Neuronal stem cell (in vitro differentiated cells): Measurements from ENCODE around the gene DPYSL5.

Experiments
- DNase-seq: peaks from one replicate; pipeline ENCODE4 v3.0.0-alpha.2; 2013; ENCODE audit warnings: low spot score
- H2AFZ ChIP-seq: one replicate; pipeline ENCODE4 v1.6.1; 2013; ENCODE audit warnings: mild to moderate bottlenecking, low read length, inconsistent platforms
- H2AK5ac ChIP-seq: 2 replicates; pipeline ENCODE4 v1.6.1; 2013; ENCODE audit warnings: low read depth, mild to moderate bottlenecking, inconsistent platforms, low read length, moderate library complexity, mixed read lengths
- H2BK120ac ChIP-seq: 2 replicates; pipeline ENCODE4 v1.6.1; 2013; ENCODE audit warnings: low read depth, mild to moderate bottlenecking, inconsistent platforms, low read length, moderate library complexity, mixed read lengths
- H2BK12ac ChIP-seq: one replicate; pipeline ENCODE4 v1.6.1; 2013; ENCODE audit warnings: low read length, inconsistent platforms
- H2BK15ac ChIP-seq: 2 replicates; pipeline ENCODE4 v1.6.1; 2013; ENCODE audit warnings: mild to moderate bottlenecking, low read length, inconsistent platforms, mixed read lengths
- H2BK5ac ChIP-seq: one replicate; pipeline ENCODE4 v1.6.1; 2013; ENCODE audit warnings: inconsistent platforms, mild to moderate bottlenecking, low read length, moderate library complexity
- H3K14ac ChIP-seq: one replicate; pipeline ENCODE4 v1.6.1; 2013; ENCODE audit warnings: low read length, inconsistent platforms
- H3K18ac ChIP-seq: 2 replicates; pipeline ENCODE4 v1.6.1; 2013; ENCODE audit warnings: low read length, inconsistent platforms
- H3K23ac ChIP-seq: 2 replicates; pipeline ENCODE4 v1.6.1; 2013; ENCODE audit warnings: low read depth, mild to moderate bottlenecking, mixed read lengths, low read length, inconsistent platforms; ENCODE audit not compliant: poor library complexity
- H3K27ac ChIP-seq: replicated peaks from 3 replicates; pipeline ENCODE4 v1.5.1; 2013; ENCODE audit warnings: low read length, inconsistent platforms
- H3K27me3 ChIP-seq, 3 experiments: 2 replicates each; pipeline ENCODE4 v1.6.1; 2013; ENCODE audit warnings: low read length in 3 of 3, mild to moderate bottlenecking in 2 of 3, inconsistent platforms in 1 of 3, low read depth in 1 of 3, mixed read lengths in 1 of 3, moderate library complexity in 1 of 3; ENCODE audit not compliant: control insufficient read depth in 3 of 3, insufficient read depth in 3 of 3
- H3K36me3 ChIP-seq, 2 donors: replicated peaks in 1 of 2; 2 replicates each; pipeline ENCODE4 v1.6.1; 2013; ENCODE audit warnings: low read length in 2 of 2; ENCODE audit not compliant: control insufficient read depth in 2 of 2, insufficient read depth in 2 of 2
- H3K4ac ChIP-seq: 2 replicates; pipeline ENCODE4 v1.6.1; 2013; ENCODE audit warnings: inconsistent platforms, mild to moderate bottlenecking, low read length, moderate library complexity
- H3K4me1 ChIP-seq, 2 donors: 1 replicate in 1 of 2; 2 replicates in 1 of 2; pipeline ENCODE4 v1.6.1; 2013; ENCODE audit warnings: low read length in 2 of 2, low read depth in 1 of 2; ENCODE audit not compliant: control insufficient read depth in 2 of 2, insufficient read depth in 1 of 2
- H3K4me2 ChIP-seq: one replicate; pipeline ENCODE4 v1.6.1; 2013; ENCODE audit warnings: mild to moderate bottlenecking, low read length, inconsistent platforms; ENCODE audit not compliant: insufficient read depth, poor library complexity, severe bottlenecking
- H3K4me3 ChIP-seq, 2 donors: 2 replicates each; pipeline ENCODE4 v1.5.1; 2013; ENCODE audit warnings: low read length in 2 of 2, mild to moderate bottlenecking in 2 of 2, inconsistent platforms in 1 of 2, moderate library complexity in 1 of 2
- H3K79me1 ChIP-seq: one replicate; pipeline ENCODE4 v1.6.1; 2013; ENCODE audit warnings: low read depth, mild to moderate bottlenecking, inconsistent platforms, low read length, moderate library complexity
- H3K9ac ChIP-seq: one replicate; pipeline ENCODE4 v1.6.1; 2013; ENCODE audit warnings: mild to moderate bottlenecking, low read depth, low read length, inconsistent platforms; ENCODE audit not compliant: poor library complexity
- H3K9me3 ChIP-seq, 2 donors: replicated peaks in 1 of 2; 2 replicates each; pipeline versions ENCODE3 to v1.6.1; 2013; ENCODE audit warnings: low read length in 2 of 2, mild to moderate bottlenecking in 2 of 2, inconsistent platforms in 1 of 2, low read depth in 1 of 2, mixed read lengths in 1 of 2, moderate library complexity in 1 of 2; ENCODE audit not compliant: control insufficient read depth in 2 of 2, insufficient read depth in 1 of 2
- H4K8ac ChIP-seq: one replicate; pipeline ENCODE4 v1.6.1; 2013; ENCODE audit warnings: low read depth, mild to moderate bottlenecking, inconsistent platforms, low read length, moderate library complexity
- H4K91ac ChIP-seq: one replicate; pipeline ENCODE4 v1.6.1; 2013; ENCODE audit warnings: low read length, low read depth, mild to moderate bottlenecking, inconsistent platforms; ENCODE audit not compliant: poor library complexity
- WGBS, 2 donors: extraction: QIAGEN DNeasy Blood & Tissue Kit; methylation state at CpG; one replicate each; pipeline ENCODE4 v1.1.7; 2013; ENCODE audit warnings: missing lambda C conversion rate in 2 of 2, mixed read lengths in 1 of 2; ENCODE audit not compliant: insufficient read length in 2 of 2, insufficient replicate concordance in 1 of 2; ENCODE audit errors: extremely low coverage in 2 of 2; 5-methylcytosine and 5-hydroxymethylcytosine counted together

Gene DPYSL5

DNA sequence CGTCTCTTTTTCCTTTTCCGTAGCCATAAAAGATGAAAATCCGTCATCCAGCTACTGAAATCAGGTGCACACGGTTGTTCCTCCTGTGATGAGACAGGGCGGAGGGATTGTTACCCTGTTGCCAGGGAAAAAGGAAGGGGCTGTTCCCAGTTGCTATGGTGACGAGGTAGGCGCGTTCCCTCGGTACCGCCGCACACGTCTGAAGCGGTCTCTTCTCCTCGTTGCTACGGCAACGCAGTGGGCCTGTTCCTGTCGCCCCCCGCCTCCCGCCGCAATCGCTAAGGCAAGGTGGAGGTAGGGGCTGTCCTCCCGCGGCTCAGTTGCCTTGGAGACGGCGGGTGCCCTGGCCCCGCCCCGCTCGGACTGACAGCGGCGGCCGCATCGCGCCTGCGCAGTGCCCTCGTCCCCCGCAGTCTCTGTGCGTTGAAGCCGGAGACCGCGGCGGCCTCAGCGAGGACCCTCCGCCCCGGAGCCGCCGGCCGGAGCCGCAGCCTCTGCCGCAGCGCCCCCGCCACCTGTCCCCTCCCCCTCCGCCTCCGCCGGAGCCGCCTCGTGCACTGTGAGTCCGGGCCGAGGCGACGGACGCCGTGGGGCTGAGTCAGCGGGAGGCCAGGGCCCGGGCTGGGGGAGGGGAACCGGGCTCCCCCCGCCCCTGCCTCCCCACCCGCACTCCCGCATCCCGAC lies 122.5 kb downstream of the DPYSL5 start, which contains the start of gene MAPRE3:
Gene MAPRE3 (plus strand): TSS at position 394 of the 684 bp plus-strand sequence. CDS start 51,582 bp downstream, outside the sequence.
- H2BK5ac ChIP-seq = no peak within 1 kb of the TSS
- no peak within 1 kb of the TSS for H3K14ac ChIP-seq
- no peak within 1 kb of the TSS for H4K91ac ChIP-seq
- H2BK15ac ChIP-seq = no peak within 1 kb of the TSS
- H3K4me1 ChIP-seq = peaks cover 0 to 7% of the 10 kb centered on the region in 2 donors
- H3K4me3 ChIP-seq = peak within 1 kb of the TSS; percentile 70 to 84
- H3K4me2 ChIP-seq = peak within 1 kb of the TSS; percentile 68
- no peak within 1 kb of the TSS for H3K4ac ChIP-seq
- peak within 1 kb of the TSS; percentile 82 for H3K18ac ChIP-seq
- no peak within 1 kb of the TSS for H2AK5ac ChIP-seq
- peak within 1 kb of the TSS; percentile 40 for H3K23ac ChIP-seq
- peaks cover 0 to 12% (median 0%) of the 10 kb centered on the region in 3 experiments for H3K27me3 ChIP-seq
- H3K36me3 ChIP-seq = no peaks in the 10 kb centered on the region
- no peaks in the 10 kb centered on the region for H3K9me3 ChIP-seq
- no CpG with 5 or more reads among the region's 69 CpGs for WGBS, 2 donors
- H3K79me1 ChIP-seq = no peaks in the 10 kb centered on the region
- H3K9ac ChIP-seq = no peak within 1 kb of the TSS
- DNase-seq = peak; percentile 97
- H3K27ac ChIP-seq = no peak within 1 kb of the TSS
- H2AFZ ChIP-seq = peak within 1 kb of the TSS; percentile 92
- H4K8ac ChIP-seq = no peak within 1 kb of the TSS
- H2BK120ac ChIP-seq = no peak within 1 kb of the TSS
- H2BK12ac ChIP-seq = no peak within 1 kb of the TSS

- peak overlapping the region; percentile 40 for H3K23ac ChIP-seq
- no peaks in the 10 kb centered on the region for H3K9me3 ChIP-seq
- no peak overlapping the region for H2BK5ac ChIP-seq
- H2AK5ac ChIP-seq = no peak overlapping the region
- peaks cover 0 to 12% (median 0%) of the 10 kb centered on the region in 3 experiments for H3K27me3 ChIP-seq
- H4K8ac ChIP-seq = no peak overlapping the region
- no peak overlapping the region for H2BK12ac ChIP-seq
- peak overlapping the region; percentile 68 for H3K4me2 ChIP-seq
- H3K79me1 ChIP-seq = no peaks in the 10 kb centered on the region
- H2BK120ac ChIP-seq = no peak overlapping the region
- H3K9ac ChIP-seq = no peak overlapping the region
- H3K27ac ChIP-seq = no peak overlapping the region
- H3K18ac ChIP-seq = peak overlapping the region; percentile 82
- no peak overlapping the region for H3K4ac ChIP-seq
- no peaks in the 10 kb centered on the region for H3K36me3 ChIP-seq
- H3K4me1 ChIP-seq = peaks cover 0 to 7% of the 10 kb centered on the region in 2 donors
- H3K14ac ChIP-seq = no peak overlapping the region
- H3K4me3 ChIP-seq = peak overlapping the region; percentile 70 to 84
- peak overlapping the region; percentile 92 for H2AFZ ChIP-seq
- WGBS, 2 donors = no CpG with 5 or more reads among the region's 34 CpGs
- no peak overlapping the region for H4K91ac ChIP-seq
- no peak overlapping the region for H2BK15ac ChIP-seq
- DNase-seq = peak; percentile 39
Measured at GRCh38 chr2:26970928-26971627, 123.1 kb downstream of the DPYSL5 start.

- Histone ChIP-seq H3K9me3 (no peaks in the 10 kb centered on the region), H4K8ac (no peak overlapping the region), H3K14ac (no peak overlapping the region), H3K4me3 (peak overlapping the region in 1 of 2 donors; percentile 70), H2BK5ac (no peak overlapping the region), H3K4me2 (no peak overlapping the region), H4K91ac (no peak overlapping the region), H3K18ac (no peak overlapping the region), H3K79me1 (no peaks in the 10 kb centered on the region), H2AK5ac (no peak overlapping the region), H2AFZ (peak overlapping the region; percentile 92), H2BK120ac (no peak overlapping the region), H3K4ac (no peak overlapping the region), H2BK12ac (no peak overlapping the region), H3K36me3 (no peaks in the 10 kb centered on the region), H3K27ac (no peak overlapping the region), H3K9ac (no peak overlapping the region), H3K4me1 (peaks cover 0 to 7% of the 10 kb centered on the region in 2 donors), H2BK15ac (no peak overlapping the region), H3K27me3 (peaks cover 0 to 12% (median 0%) of the 10 kb centered on the region in 3 experiments), H3K23ac (no peak overlapping the region)
- no CpG with 5 or more reads among the region's 9 CpGs for WGBS, 2 donors
- no peak for DNase-seq
Measured at GRCh38 chr2:26971911-26972786, 124.2 kb downstream of the DPYSL5 start.
